Smooth muscle cell (in vitro differentiated cells): ENCODE measurements around the gene USP13. TPM values are rescaled to one million over a fixed set of nuclear protein-coding genes. Genes with fewer than 3 reads are reported as not detected.

ENCODE experiments used
- DNase-seq: peaks from one replicate; lab custom pipeline; 2025; ENCODE audit not compliant: unreplicated experiment; lab: John Stamatoyannopoulos, UW
- H2AFZ ChIP-seq: fragments of 200-600 bp; sonication (generic); 2 replicates; pipeline ENCODE4 v1.6.0; 2016; ENCODE audit warnings: antibody characterized with exemption, low read depth, mild to moderate bottlenecking
- H3F3A ChIP-seq: fragments of 200-600 bp; sonication (generic); 2 replicates; pipeline ENCODE4 v1.6.0; 2017; ENCODE audit warnings: antibody characterized with exemption, low read depth
- H3K27ac ChIP-seq: fragments of 200-600 bp; sonication (generic); 2 replicates; pipeline ENCODE4 v1.5.1; 2016; ENCODE audit warnings: low read depth, mild to moderate bottlenecking
- H3K27me3 ChIP-seq: fragments of 200-600 bp; sonication (generic); 2 replicates; pipeline ENCODE4 v1.6.1; 2016; ENCODE audit warnings: low read depth, mild to moderate bottlenecking
- H3K36me3 ChIP-seq: fragments of 200-600 bp; sonication (generic); 2 replicates; pipeline ENCODE4 v1.5.1; 2016; ENCODE audit warnings: low read depth
- H3K4me1 ChIP-seq: fragments of 200-600 bp; sonication (generic); 2 replicates; pipeline ENCODE4 v1.5.1; 2016; ENCODE audit warnings: low read depth
- H3K4me2 ChIP-seq: fragments of 200-600 bp; sonication (generic); 2 replicates; pipeline ENCODE4 v1.6.0; 2016; ENCODE audit warnings: mild to moderate bottlenecking
- H3K4me3 ChIP-seq: fragments of 200-600 bp; sonication (generic); 2 replicates; pipeline ENCODE4 v1.5.1; 2016; ENCODE audit warnings: mild to moderate bottlenecking
- H3K79me2 ChIP-seq: fragments of 200-600 bp; sonication (generic); 2 replicates; pipeline ENCODE4 v1.6.0; 2016; ENCODE audit warnings: low read depth, mild to moderate bottlenecking
- H3K9ac ChIP-seq: fragments of 200-600 bp; sonication (generic); 2 replicates; pipeline ENCODE4 v1.6.0; 2016; ENCODE audit warnings: low read depth
- H3K9me3 ChIP-seq: fragments of 200-600 bp; sonication (generic); replicated peaks from 2 replicates; pipeline ENCODE4 v1.5.1; 2016; ENCODE audit warnings: low read depth
- H4K20me1 ChIP-seq: fragments of 200-600 bp; sonication (generic); 2 replicates; pipeline ENCODE4 v1.6.0; 2016; ENCODE audit warnings: low read depth
- CTCF ChIP-seq: fragments of 200-600 bp; sonication (generic); IDR thresholded peaks from 2 replicates; pipeline ENCODE4 v1.5.1; 2017; ENCODE audit warnings: borderline replicate concordance, mild to moderate bottlenecking, antibody characterized with exemption; ENCODE audit not compliant: insufficient read depth, poor library complexity, severe bottlenecking
- WGBS: methylation state at CpG from one replicate; pipeline ENCODE4 v1.1.7; 2016; ENCODE audit warnings: low lambda C conversion rate; 5-methylcytosine and 5-hydroxymethylcytosine counted together
- polyA plus RNA-seq: library from polyadenylated mRNA; unstranded; fragments of >200 nt; fragmentation: Nextera tagmentation; extraction: Ambion mirVana; gene quantifications from 2 replicates; pipeline ENCODE4 v1.2.1, GENCODE V29; 2016
- total RNA-seq: library from RNA; depleted of rRNA; stranded (reverse); fragments of >200 nt; gene quantifications from 2 replicates; pipeline ENCODE4 v1.2.3, GENCODE V29; 2014

Gene USP13, protein sequence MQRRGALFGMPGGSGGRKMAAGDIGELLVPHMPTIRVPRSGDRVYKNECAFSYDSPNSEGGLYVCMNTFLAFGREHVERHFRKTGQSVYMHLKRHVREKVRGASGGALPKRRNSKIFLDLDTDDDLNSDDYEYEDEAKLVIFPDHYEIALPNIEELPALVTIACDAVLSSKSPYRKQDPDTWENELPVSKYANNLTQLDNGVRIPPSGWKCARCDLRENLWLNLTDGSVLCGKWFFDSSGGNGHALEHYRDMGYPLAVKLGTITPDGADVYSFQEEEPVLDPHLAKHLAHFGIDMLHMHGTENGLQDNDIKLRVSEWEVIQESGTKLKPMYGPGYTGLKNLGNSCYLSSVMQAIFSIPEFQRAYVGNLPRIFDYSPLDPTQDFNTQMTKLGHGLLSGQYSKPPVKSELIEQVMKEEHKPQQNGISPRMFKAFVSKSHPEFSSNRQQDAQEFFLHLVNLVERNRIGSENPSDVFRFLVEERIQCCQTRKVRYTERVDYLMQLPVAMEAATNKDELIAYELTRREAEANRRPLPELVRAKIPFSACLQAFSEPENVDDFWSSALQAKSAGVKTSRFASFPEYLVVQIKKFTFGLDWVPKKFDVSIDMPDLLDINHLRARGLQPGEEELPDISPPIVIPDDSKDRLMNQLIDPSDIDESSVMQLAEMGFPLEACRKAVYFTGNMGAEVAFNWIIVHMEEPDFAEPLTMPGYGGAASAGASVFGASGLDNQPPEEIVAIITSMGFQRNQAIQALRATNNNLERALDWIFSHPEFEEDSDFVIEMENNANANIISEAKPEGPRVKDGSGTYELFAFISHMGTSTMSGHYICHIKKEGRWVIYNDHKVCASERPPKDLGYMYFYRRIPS
- 2.0 and 2.6 TPM in 2 replicates for total RNA-seq
- 2.9 and 3.2 TPM in 2 replicates for polyA plus RNA-seq

DNA sequence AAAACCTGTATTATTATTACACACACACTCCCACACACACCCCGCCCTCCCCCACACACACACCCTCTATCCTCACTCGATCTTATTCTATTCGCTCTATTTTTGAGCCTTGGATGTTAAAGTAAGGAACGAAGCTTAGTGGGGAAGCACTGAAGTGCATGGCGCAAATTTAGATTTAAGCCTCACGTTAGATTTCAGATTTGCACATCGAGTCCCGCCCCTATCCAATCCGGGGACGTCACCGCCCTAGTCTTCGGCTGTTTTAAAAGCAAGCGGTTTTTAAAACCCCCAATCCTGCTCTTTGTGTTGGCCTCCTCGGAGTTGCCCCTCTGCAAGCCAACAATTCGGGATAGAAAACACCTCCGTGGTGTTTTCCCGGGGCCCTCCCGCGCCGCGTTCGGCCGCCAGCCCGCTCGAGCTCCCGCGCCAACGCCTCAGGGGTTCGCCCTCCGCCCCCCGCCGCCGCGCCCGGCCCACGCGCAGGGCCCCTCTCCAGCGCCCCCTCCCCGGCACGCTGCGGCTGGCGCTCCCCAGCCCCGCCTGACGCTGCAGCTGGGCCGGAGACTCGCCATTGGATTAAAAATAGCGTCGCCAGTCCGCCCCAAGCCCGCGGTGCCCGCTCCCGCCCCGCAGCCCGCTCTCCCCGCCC is at the start of gene USP13:
Gene USP13, plus strand, starts transcription at position 594 of the 649 bp plus-strand sequence. CDS start 186 bp downstream, outside the sequence.
- Histone ChIP-seq H3K36me3 (no peaks in the 10 kb centered on the region), H2AFZ (peak within 1 kb of the TSS; percentile 100), H3K27ac (peak within 1 kb of the TSS; percentile 6), H3K9ac (peak within 1 kb of the TSS; percentile 44), H3F3A (peaks cover 8% of the 10 kb centered on the region), H3K4me3 (peak within 1 kb of the TSS; percentile 89), H3K4me2 (peak within 1 kb of the TSS; percentile 97), H4K20me1 (no peaks in the 10 kb centered on the region), H3K27me3 (no peaks in the 10 kb centered on the region), H3K4me1 (peaks cover 6% of the 10 kb centered on the region), H3K9me3 (no peaks in the 10 kb centered on the region), H3K79me2 (peaks cover 24% of the 10 kb centered on the region)
- DNase-seq: peak; percentile 63
- no peak for TF ChIP-seq CTCF
- WGBS: 1% methylated on average over 28 of the region's 56 CpGs

- H2AFZ ChIP-seq: no peak overlapping the region
- peaks cover 13% of the 10 kb centered on the region for H4K20me1 ChIP-seq
- peak overlapping the region; percentile 88 for H3K4me3 ChIP-seq
- peaks cover 76% of the 10 kb centered on the region for H3K79me2 ChIP-seq
- peaks cover 12% of the 10 kb centered on the region for H3K4me1 ChIP-seq
- peak overlapping the region; percentile 98 for H3K4me2 ChIP-seq
- TF ChIP-seq CTCF: no peak
- H3F3A ChIP-seq: no peaks in the 10 kb centered on the region
- H3K9ac ChIP-seq: peak overlapping the region; percentile 99
- no peaks in the 10 kb centered on the region for H3K27me3 ChIP-seq
- DNase-seq: no peak
- H3K27ac ChIP-seq: peak overlapping the region; percentile 90
- no peaks in the 10 kb centered on the region for H3K9me3 ChIP-seq
- 90% methylated on average over 4 of the region's 4 CpGs for WGBS
- H3K36me3 ChIP-seq: peaks cover 14% of the 10 kb centered on the region
Observed at GRCh38 chr3:179603321-179603720, 49.5 kb upstream of the USP13 start.

GRCh38 chr3:179603831-179604230 is 49.0 kb upstream of the USP13 start:
- Histone ChIP-seq H3K9me3 (no peaks in the 10 kb centered on the region), H3K79me2 (peaks cover 78% of the 10 kb centered on the region)

More at GRCh38 chr3:179603831-179604230, 49.0 kb upstream of the USP13 start:
- Histone ChIP-seq H3K4me3 (peak overlapping the region; percentile 88), H3K4me2 (peak overlapping the region; percentile 98), H4K20me1 (peaks cover 13% of the 10 kb centered on the region), H3K36me3 (peaks cover 14% of the 10 kb centered on the region), H3K9ac (peak overlapping the region; percentile 99), H3F3A (no peaks in the 10 kb centered on the region), H2AFZ (peak overlapping the region; percentile 100), H3K27ac (peak overlapping the region; percentile 90), H3K4me1 (peaks cover 12% of the 10 kb centered on the region), H3K27me3 (no peaks in the 10 kb centered on the region)
- no peak for TF ChIP-seq CTCF
- DNase-seq: no peak
- WGBS: 10% methylated on average over 3 of the region's 3 CpGs
